ENCODE results near the gene MARCKSL1. TPM values are rescaled to one million over a fixed set of nuclear protein-coding genes. Genes with fewer than 3 reads are reported as not detected.

Gene MARCKSL1
- total and polyA plus RNA-seq, 3 donors from 2014 or later = 288 to 326 (median 312) TPM

- Histone ChIP-seq H3K9me3 (no peaks in the 10 kb centered on the region), H3K4me1 (peaks cover 38% of the 10 kb centered on the region), H3K27me3 (no peaks in the 10 kb centered on the region), H3K4me3 (no peak overlapping the region), H3K27ac (peak overlapping the region in 1 of 2 donors; percentile 7), H3K36me3 (ENCODE audit: low read depth, missing control alignments) (no peaks in the 10 kb centered on the region)
- no peak for DNase-seq
- TF ChIP-seq CTCF (IDR thresholded peaks at IDR 0.05) = no peak
- WGBS, 2 donors = 82 to 87% methylated on average over 5 of the region's 5 CpGs
- intact Hi-C loops (cut with DNase I; ENCODE audit: low total_unique reads) = loop anchor here (10.0 kb wide), 1 partner anchor 95 kb away; the partner anchor contains the start of gene FAM167B
Observed at GRCh38 chr1:32339363-32339978, 3.4 kb upstream of the MARCKSL1 start.

DNA sequence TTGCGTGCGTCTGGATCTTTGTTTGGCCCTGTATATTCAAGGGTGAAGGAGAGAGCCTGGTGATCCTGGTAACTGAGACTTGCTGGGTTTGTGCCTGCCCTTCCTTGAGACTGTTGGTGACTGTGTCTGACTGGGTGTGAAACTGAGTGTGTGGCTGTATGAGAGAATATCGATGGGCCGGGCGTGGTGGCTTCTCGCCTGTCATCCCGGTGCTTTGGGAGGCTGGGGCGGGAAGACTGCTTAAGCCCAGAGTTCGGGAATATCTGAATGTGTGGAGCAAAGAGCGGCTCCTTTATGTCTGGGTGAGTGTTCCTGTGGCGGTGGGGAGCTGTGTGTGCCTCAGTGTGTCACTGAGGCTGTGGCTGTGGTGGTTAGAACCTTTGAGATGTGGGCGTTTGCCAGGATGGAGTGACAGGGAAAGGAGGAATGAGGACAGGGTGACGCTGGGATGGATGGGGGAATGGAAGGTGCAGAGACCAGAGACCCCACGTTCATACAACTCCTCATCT lies 2.7 kb upstream of the MARCKSL1 start:
- H3K9me3 ChIP-seq = no peaks in the 10 kb centered on the region
- H3K27ac ChIP-seq = no peak overlapping the region
- intact Hi-C loops (cut with DNase I; ENCODE audit: low total_unique reads) = loop anchor here (10.0 kb wide), 1 partner anchor 94 kb away; the partner anchor contains the start of gene FAM167B
- H3K4me3 ChIP-seq = no peak overlapping the region
- WGBS, 2 donors = 68 to 88% methylated on average over 11 to 14 of the region's 14 CpGs
- no peaks in the 10 kb centered on the region for H3K27me3 ChIP-seq
- H3K36me3 ChIP-seq (ENCODE audit: low read depth, missing control alignments) = no peaks in the 10 kb centered on the region
- DNase-seq = no peak
- H3K4me1 ChIP-seq = peaks cover 46% of the 10 kb centered on the region
- TF ChIP-seq POLR2A (IDR thresholded peaks at IDR 0.05) = no peak
- no peak for TF ChIP-seq CTCF (IDR thresholded peaks at IDR 0.05)

- TF ChIP-seq CTCF (IDR thresholded peaks at IDR 0.05) (no peak), POLR2A (IDR thresholded peaks at IDR 0.05) (no peak)
- DNase-seq = peak; percentile 74
- H3K4me1 ChIP-seq = peaks cover 52% of the 10 kb centered on the region
- H3K27ac ChIP-seq = no peak overlapping the region
- H3K9me3 ChIP-seq = no peaks in the 10 kb centered on the region
- WGBS, 2 donors = 55 to 74% methylated on average over 14 to 16 of the region's 16 CpGs
- no peaks in the 10 kb centered on the region for H3K27me3 ChIP-seq
- intact Hi-C loops (cut with DNase I; ENCODE audit: low total_unique reads) = loop anchor here (10.0 kb wide), 1 partner anchor 93 kb away; the partner anchor contains the start of gene FAM167B
- H3K4me3 ChIP-seq = no peak overlapping the region
- no peaks in the 10 kb centered on the region for H3K36me3 ChIP-seq (ENCODE audit: low read depth, missing control alignments)
Observed at GRCh38 chr1:32337855-32338636, 2.0 kb upstream of the MARCKSL1 start.

DNA sequence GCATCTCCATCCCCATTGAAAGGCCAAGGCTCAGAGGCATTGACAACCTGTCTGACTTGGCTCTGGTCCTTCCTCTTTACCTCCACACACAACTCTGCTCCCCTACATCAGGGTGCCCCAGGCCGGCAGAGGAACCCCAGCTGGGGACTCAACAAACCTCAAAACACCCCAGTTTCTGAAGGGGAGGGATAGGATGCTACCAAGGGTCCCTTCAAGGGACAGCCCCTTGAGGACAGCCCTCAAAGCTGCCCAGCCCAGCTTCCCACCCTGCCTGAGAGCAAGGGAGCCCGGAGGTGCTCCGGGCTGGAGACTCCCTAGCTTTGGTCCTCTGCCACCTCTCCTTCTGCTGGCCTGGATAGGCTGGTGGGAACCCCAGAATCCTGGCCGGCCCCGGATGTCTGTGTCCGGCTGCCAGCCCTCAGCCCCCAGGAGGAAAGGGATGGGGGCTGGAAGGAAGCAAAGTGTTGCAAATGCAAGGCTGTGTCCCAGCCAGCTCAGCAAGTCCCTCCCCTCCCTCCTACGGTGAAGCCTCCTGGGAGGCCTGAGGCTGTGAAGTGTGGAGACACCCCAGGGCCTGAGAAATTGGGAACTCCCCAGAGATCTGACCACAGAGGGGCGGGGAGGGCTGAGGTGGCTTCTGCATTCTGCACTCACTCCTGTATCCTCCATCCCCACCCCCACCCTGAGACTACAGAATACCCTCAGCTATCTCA lies 1.1 kb upstream of the MARCKSL1 start:
- TF ChIP-seq CTCF (IDR thresholded peaks at IDR 0.05) (no peak), POLR2A (IDR thresholded peaks at IDR 0.05) (no peak)
- H3K36me3 ChIP-seq (ENCODE audit: low read depth, missing control alignments) = no peaks in the 10 kb centered on the region
- H3K4me1 ChIP-seq = peaks cover 56% of the 10 kb centered on the region
- H3K9me3 ChIP-seq = no peaks in the 10 kb centered on the region
- no peak for DNase-seq
- WGBS, 2 donors = 39 to 46% methylated on average over 3 to 8 of the region's 8 CpGs
- no peaks in the 10 kb centered on the region for H3K27me3 ChIP-seq
- peak overlapping the region; percentile 81 to 96 for H3K27ac ChIP-seq
- H3K4me3 ChIP-seq = peak overlapping the region in 1 of 2 donors; percentile 75
- intact Hi-C loops (cut with DNase I; ENCODE audit: low total_unique reads) = loop anchor here (10.0 kb wide), 1 partner anchor 92 kb away; the partner anchor contains the start of gene FAM167B
